ENCODE data around the gene YIPF1.

GRCh38 chr1:53888681-53889080, 916 bp downstream of the YIPF1 start:
- TF ChIP-seq, protein P1, sequence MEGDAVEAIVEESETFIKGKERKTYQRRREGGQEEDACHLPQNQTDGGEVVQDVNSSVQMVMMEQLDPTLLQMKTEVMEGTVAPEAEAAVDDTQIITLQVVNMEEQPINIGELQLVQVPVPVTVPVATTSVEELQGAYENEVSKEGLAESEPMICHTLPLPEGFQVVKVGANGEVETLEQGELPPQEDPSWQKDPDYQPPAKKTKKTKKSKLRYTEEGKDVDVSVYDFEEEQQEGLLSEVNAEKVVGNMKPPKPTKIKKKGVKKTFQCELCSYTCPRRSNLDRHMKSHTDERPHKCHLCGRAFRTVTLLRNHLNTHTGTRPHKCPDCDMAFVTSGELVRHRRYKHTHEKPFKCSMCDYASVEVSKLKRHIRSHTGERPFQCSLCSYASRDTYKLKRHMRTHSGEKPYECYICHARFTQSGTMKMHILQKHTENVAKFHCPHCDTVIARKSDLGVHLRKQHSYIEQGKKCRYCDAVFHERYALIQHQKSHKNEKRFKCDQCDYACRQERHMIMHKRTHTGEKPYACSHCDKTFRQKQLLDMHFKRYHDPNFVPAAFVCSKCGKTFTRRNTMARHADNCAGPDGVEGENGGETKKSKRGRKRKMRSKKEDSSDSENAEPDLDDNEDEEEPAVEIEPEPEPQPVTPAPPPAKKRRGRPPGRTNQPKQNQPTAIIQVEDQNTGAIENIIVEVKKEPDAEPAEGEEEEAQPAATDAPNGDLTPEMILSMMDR (IDR thresholded peaks at IDR 0.05; ENCODE audit: insufficient read depth, low read length), result no peak
- TF ChIP-seq POLR2AphosphoS5 (IDR thresholded peaks at IDR 0.05; ENCODE audit: low read depth) (no peak), GABPA (IDR thresholded peaks at IDR 0.05; ENCODE audit: low read depth) (no peak), SPI1 (IDR thresholded peaks at IDR 0.05; ENCODE audit: borderline replicate concordance, low read depth) (no peak)

Data from HL-60 (cell line).